HG03432 (cell line): ENCODE data around the gene NHLRC4.
A peak's percentile ranks its signal among the peaks of the same experiment; 100 is the strongest.

Source experiments
- ATAC-seq: cut with Tn5 transposase; IDR thresholded peaks from one replicate; pipeline ENCODE4 v1.9.1; 2021; ENCODE audit warnings: mild to moderate bottlenecking, moderate library complexity; ENCODE audit not compliant: unreplicated experiment

NHLRC4 gene

DNA sequence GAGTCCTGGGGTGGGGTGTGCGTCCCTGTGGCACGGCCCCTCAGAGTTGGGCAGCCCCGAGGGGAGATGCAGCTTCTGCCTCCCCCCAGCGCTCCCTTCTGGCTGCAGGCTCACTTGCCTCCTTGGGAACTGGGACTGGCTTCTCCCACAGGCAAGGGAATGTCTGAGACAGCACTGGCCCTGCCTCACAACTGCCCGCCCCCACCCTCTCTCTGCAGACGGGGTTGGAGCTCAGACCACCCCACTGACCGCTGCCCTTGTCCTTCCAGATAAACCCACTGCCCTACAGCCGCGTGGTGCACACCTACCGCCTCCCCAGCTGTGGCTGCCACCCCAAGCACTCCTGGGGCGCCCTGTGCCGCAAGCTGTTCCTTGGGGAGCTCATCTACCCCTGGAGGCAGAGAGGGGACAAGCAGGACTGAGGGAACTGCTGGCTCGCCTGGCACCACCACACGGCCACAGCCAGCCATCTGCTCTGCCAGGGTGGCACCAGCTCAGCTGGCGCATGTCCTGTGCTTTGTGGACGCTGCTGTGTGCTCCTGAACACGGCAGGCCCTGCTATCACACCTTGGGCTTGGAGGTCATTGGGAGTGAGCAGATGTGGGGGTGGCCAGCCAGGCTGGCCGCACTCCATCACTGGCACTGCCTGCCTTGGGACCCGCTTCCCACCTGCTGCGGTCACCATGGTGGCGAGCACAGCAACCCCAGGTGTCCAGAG is 16.0 kb downstream of the NHLRC4 start:
- no peak for ATAC-seq

DNA sequence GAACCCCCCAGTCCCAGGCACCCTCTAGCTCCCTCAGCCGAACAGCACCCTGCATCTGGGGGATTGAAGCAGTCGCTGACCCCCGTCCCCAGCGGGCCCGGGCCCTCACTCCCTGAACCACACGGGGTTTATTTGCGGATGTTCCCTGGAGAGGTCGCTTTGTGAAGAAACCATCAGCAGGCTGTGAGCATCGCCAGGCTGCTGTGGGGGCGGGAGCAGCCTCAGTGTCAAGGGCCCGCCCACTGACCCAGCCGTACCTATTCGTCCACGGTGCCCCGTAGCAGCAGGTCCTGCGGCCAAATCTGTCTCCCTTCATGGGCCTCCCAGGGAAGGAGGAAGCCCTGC is 16.6 kb downstream of the NHLRC4 start:
- no peak for ATAC-seq

DNA sequence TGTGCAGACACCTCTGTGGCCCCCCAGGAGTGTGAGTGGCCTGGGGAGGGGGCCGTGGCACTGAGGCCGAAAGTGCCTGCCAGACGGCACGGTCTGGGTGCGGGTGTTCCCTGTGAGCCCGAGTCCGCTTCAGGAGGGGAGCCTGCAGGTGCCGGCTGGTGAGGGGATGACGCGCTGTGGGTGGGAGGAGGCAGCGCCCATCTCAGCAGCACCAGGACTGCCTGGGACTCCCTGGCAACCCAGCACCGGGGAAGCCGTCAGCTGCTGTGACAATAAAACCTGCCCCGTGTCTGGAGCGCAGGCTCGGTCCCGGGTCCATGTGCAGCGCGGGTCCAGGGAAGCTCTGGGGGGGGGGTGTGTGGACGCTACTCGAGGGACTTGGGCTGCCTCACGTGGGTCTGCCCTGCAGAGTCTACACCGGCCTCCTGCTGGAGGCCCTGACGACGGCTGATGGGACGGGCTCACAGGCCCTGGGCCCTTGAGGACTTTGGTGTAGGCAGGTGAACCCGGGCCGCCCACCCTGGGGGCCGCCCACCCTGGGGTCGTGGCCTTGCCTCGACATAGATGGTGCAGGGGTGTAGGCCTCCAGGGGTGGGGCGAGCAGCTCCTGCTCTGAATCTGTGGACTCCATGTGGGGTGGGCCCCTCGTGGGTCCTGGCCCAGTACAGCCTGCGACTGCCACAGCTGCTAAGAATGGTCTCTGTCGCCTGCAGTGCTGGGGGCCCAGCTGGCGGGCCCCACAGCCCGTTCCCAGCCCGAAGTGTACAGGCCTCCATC is 17.2 kb downstream of the NHLRC4 start:
- ATAC-seq = no peak

DNA sequence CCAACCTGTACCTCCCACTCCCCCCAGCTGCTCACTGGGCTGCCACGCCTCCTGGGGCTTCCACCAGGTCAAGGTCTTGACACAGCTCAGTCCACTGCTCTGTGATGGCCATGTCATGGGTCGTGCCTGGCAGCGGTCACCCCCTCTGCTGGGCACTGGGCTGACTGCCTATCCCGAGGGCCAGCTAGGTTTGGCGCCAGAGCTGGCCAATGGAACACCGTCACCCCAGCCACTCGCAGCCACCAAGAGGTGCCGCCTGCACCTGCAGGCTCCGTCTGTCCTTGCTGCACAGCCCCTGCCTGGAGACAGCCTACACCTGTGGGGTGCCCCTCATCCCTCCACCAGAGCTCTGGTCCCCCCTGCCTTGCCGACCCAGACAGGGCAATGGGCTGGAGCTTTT is 18.5 kb downstream of the NHLRC4 start:
- no peak for ATAC-seq

DNA sequence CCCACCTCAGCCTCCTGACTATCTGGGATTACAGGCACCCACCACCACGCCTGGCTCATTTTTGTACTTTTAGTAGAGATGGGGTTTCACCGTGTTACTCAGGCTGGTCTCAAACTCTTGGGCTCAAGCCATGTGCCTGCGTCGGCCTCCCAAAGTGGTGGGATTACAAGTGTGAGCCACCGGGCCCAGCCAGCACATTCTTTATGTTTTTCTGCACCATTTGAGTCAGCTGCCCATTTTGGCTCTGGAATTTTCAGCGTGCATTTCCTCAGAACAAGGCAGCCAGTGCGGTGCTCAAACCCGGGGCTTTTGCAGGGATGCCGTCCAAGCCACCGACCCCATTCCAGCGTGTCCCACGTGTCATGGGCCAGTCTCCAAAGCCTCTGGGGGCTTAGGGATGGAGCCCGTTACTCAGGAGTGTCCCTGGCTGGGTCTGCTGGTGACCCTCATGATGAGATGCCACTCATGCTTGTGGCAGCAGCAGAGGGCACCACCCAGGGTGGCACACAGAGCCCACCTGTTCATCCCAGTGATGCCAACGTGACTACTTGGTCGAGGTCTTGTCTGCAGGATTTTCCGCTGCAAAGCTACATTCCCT is 19.3 kb downstream of the NHLRC4 start:
- ATAC-seq = no peak

DNA sequence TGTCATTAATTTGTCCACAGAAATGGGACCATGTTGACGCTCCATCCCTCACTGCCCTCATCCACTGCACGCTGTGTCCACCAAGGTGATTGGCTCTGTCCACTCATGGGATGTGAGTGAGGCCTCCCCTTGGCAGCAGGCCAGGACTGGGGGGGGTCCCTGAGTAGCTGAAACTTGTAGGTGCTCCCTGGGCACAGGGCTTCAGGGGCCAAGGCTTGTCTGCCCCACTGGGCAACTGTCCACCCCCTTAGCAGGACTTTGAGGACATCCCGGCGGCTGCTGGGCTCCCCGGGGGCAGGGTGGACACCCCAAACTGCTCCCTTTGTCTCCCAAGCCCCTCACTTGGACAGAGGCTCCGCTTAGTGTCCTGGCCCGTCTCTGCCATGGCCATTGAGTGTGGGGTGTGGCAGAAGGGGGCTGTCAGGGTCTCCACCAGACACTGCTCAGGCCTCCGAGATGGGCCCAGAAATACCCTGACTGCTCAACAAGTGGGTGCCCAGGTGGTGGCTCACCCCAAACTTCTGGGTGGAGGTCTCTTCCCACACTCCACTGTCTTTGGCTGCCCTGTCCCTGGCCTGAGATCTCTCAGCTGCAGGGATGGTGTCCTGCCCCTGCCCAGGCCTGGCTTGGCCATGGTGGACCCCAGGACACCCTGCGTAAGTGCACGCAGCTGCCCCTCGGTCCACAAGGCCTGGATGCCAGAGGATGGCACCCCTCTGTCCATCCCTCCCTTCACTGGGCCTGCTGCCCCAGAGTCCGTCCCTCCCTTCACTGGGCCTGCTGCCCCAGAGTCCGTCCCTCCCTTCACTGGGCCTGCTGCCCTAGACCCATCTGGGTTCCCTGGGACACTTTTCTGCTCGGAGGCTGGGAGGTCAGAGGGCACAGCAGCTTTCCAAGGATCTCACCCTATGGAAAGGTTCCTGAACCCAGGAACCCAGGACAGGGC is 20.1 kb downstream of the NHLRC4 start:
- no peak for ATAC-seq

DNA sequence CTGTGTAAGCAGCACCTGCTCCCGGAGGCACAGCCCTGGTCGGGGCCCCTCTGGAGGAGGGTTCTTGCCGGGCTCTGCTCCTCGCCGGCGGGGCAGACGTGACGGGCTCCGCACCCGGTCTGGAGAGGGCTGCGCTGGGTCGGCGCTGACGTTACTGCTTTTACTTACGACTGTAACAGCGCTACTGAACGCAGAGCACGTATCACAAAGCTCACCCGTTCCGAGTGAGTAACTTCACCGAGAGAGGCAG is 21.8 kb downstream of the NHLRC4 start:
- no peak for ATAC-seq

DNA sequence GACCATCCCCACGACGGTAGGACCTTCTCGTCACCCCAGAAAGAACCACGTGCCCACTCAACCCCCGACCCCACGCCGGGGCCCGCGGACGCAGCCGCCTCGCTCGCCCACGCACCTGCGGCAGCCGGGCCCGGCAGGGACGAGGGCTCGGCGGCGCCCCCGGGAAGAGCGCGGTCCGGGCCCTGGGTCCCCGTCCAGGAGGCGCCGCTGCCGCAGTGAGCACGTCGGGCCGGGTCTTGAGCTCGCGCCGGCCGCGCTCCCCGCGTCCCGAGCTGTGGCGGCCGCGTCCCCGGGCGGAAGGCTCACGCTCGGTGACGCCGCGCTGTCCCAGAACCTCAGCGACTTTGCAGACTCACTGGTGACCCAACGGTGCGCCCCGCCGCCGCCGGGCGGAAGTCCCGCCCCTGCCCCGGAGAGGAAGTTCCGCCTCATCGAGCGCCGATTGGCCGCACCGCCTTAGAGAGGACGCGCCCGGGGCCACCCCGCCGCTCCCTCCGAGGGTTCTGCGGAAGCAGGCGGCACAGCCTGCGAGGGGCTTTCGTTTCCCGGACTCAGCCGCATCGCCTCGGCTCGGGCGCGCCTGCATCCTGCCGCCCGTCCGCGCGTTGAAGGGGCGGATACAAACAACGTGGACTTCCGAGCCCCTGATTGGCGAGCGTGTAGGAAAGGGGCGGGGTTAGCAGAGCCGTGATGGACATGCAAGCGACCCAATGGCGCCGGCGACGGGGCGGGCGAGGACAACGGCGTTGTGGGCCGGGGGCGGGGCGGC is 22.3 kb downstream of the NHLRC4 start:
- peak; percentile 74 for ATAC-seq

DNA sequence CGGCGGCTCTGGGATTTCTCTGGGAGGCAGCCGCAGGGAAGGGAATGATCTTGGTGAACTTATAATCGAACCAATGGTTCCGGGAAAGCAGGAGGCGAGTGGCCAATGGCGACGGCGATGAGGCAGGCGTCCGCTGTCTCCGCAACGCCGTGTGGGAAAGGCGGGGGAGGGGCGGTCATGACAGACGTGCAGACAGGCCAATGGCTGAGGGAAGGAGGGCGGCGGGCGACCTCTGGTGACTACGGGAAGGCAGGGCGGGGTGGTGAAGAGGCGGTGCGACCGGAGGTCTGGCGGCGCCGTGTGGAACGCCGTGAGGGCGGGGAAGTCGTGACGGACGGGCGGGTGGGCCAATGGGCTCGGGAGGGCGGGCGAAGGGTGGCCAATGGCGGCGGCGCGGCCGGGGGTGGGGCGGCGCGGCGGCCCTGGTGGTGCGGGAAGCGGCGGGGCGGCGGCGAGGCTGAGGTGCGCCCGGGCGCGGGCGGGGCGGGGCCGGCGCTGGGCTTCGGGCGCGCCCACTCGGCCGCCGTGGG is 22.9 kb downstream of the NHLRC4 start, which contains the start of gene RAB40C:
RAB40C (plus strand) TSS at position 409 of the 530 bp plus-strand sequence. CDS start 226 bp downstream, outside the sequence.
- ATAC-seq = peak; percentile 75

DNA sequence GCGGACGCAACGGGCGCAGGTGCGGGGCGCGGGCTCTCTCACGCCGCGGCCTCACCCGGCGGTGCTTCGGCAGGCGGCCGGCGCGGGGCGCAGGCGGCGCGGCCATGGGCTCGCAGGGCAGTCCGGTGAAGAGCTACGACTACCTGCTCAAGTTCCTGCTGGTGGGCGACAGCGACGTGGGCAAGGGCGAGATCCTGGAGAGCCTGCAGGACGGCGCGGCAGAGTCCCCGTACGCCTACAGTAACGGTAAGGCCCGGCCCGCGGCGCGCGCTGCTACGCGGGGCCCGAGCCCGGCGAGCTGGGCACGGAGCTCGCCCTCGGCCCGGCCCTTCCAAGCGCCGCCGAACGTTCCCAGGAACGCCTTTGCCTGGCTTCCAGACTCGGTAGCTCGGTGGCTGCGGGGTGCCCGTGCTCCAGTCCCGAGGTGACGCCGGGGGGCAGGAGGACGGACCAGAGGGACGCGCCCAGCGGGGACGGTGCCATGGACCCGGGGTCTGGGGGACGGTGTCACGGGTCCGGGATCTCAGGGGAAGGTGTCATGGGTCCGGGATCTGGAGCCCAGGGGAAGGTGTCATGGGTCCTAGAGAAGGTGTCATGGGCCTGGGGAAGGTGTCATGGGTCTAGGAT is 23.5 kb downstream of the NHLRC4 start:
- peak; percentile 2 for ATAC-seq

DNA sequence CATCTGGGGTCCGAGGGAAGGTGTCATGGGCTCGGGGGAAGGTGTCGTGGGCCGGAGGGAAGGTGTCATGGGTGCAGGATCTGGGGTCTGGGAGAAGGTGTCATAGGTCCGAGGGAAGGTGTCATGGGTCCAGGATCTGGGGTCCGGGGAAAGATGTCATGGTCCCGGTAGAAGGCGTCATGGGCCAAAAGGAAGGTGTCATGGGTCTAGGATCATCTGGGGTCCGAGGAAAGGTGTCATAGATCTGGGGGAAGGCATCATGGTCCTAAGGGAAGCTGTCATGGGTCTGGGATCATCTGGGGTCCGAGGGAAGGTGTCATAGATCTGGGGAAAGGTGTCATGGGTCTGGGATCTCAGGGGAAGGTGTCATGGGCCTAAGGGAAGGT is 24.0 kb downstream of the NHLRC4 start:
- ATAC-seq = no peak

DNA sequence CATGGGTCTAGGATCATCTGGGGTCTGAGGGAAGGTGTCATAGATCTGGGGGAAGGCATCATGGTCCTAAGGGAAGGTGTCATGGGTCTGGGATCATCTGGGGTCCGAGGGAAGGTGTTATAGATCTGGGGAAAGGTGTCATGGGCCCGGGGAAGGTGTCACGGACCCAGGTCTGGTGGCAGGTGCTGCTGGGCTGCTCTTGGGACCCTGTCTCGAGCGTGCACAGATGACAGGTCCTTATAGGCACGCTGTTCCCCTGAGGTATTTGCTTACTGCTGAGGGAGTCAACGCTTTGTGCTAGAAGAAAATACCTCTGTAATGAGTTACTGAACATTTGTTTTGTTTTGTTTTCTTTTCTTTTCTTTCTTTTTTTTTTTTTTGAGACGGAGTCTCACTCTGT is 24.4 kb downstream of the NHLRC4 start:
- ATAC-seq = no peak

DNA sequence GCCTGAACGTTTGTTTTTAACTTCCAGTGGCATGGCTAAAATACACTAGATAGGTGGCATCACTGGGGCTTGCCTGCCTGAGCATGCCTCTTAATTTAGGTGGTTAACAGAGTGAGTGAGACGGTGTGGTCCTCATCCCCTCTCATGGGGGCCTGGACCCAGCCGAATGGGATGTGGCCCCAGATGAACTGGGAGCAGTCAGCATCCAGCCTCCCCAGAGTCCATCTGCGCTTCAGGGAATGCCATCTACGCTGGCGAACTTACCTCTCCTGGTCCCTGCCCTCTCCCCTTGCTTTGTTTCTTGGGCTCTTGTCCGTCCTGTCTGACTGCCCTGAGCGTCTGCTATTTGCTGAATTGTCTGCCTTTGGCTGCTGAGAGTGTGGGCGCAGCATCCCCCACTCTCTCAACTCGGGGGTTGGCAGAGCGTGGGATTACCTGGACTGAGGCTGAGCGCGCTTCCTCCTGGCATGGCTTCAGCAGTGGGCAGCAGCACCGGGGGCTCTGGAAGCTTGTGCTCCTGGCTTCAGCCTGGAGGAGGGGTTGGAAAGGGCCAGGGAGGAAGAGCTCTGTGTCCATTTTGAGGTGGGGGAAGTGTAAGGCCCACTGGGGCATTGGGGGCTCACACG is 25.2 kb downstream of the NHLRC4 start:
- no peak for ATAC-seq

DNA sequence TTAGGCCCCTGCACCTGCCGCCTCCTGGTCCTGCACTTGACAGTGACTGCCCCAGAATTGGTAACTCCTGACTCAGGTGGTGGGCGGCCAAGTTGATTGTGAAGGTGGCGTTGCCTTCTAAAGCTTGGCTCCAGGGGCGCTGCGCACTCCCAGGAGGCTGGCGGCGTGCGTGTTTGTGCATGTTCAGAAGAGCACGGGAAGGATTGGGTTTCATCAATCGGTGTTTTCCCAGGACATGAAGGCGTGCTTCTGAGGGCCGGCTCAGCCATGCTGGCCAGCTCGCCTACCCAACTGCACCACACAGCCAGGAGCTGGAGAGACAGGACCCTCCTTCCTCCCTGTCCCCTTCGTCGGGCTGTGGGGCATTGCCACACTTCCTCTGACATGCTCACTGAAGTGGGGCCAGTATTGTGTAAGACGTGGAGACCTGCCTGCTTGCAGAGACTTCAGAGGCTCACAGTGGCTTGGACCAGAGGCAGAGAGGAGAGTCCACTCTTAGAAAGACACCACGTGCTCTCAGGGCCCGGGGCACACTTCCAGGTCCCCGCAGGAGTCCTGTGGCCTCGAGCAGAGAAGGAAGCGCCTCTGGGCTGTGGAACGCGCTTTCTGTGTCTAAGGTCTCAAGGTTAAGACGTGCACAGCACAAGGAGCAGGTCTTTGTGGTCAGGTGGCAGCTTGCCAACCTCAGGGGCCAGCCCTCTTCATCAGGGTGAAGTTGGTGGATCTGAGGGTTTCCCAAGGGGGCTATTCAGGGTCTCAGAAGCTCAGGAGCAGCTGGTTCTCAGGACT is 25.9 kb downstream of the NHLRC4 start:
- no peak for ATAC-seq

DNA sequence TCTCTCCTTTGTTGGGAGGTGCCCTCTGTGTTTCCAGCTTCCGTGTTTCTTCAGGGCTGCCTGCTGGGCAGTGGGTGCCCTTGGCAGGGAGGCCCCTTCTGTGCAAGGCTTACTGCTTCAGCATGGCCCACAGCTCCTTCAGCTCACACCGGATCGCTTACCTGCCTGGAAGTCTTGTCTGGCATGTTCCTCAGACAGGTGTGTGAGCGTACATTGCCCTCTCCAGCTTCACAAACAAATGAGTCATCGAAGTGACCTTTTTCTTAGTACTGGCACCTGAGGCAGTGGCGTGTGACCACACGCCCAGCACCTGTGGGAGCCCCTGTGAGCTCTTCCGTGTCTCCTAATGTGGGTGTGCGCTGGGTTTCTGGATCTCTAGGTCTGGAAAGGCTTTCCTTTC is 26.6 kb downstream of the NHLRC4 start:
- ATAC-seq = no peak

DNA sequence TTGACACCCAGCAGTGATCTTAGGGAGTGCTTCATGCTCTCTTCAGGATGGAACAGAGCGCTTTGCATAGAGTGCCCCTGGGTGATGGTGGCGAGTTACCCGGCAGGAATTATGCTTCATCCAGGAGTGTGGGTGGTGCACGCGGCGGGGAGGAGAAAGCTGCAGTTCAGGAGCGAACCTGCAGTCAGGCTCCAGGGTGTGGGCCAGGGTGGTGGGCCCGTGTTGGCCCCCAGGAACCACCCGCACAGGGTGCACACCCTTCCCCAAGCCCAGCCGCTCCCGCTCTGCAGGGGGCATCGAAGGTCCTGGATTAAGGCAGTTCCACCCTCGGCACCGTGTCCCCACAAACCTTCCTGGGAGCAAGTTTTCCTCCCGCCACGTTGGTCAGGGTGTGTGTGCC is 27.0 kb downstream of the NHLRC4 start:
- no peak for ATAC-seq

DNA sequence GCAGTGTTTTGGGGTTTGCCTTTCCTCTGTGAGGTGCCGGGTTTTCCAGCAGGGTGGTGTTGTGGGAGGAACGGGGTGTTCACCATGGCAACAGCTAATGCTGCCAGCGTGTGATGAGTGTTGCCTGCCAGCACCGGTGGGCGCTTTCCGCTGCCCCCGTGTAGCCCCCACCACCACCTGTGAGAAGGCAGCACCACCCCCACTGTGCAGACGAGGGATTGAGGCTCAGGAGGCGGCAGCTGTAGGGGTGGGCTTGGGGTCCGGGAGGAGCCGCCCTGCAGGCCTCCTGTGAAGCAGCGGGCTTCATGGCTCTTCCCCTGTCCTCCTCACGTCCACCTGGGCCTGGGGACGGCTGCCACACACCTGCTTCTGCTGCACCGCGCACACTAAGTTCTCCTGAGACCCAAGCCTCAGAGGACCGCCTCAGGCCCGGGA is 28.3 kb downstream of the NHLRC4 start:
- no peak for ATAC-seq

DNA sequence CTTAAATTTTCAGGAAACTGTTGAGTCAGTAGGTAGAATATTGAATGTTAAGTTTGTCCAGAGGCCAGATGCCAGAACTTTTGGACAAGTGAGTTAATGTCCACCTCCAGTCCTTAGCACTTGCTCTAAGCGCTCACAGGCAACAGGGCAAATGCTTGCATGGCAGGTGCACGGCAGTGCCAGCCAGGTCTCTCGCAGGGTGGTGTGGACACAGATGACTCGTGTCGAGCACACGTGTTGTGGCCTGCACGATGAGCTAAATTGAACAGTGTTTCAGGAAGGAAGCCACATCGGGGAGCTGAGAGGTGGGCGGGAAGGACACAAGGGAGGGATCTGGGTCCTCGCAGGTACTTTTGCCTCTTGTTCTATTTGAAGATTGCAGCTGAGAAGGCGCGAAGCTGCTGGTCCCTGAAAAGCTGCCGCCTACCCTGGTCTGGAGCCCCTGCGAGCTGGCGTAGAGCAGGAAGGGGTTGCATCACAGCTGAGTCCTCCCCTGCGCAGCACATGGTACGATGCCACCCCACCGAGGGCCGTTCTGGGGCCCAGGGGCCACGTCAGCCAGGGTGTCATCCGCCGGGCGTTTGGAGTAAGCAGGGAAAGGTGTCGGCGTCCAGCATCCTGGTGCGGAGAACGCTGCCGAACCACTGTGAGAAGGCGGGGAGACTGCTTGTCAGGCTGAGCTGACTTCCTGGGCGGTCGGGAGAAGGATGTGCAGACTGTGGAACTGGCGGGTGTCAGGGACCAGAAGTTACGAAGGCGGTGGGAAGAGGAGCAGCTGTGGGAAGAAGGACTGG is 29.3 kb downstream of the NHLRC4 start:
- no peak for ATAC-seq
